Measurements from ENCODE around the gene POLDIP2. TPM values are rescaled to one million over a fixed set of nuclear protein-coding genes. Genes with fewer than 3 reads are reported as not detected.

The POLDIP2 gene
- total RNA-seq, 1 donor from 2014 or later = 57.2 TPM

- no peaks in the 10 kb centered on the region for H3K9me3 Mint-ChIP-seq (ENCODE audit: unreplicated experiment)
- peaks cover 60% of the 10 kb centered on the region for H3K4me1 Mint-ChIP-seq (ENCODE audit: unreplicated experiment)
- H3K36me3 Mint-ChIP-seq (ENCODE audit: low read depth, unreplicated experiment) = peaks cover 27% of the 10 kb centered on the region
- DNase-seq (ENCODE audit: low spot score) = no peak
- H3K27ac Mint-ChIP-seq (ENCODE audit: unreplicated experiment) = peak overlapping the region; percentile 100
- peaks cover 26% of the 10 kb centered on the region for H3K27me3 Mint-ChIP-seq (ENCODE audit: unreplicated experiment)
- H3K4me3 Mint-ChIP-seq (ENCODE audit: unreplicated experiment) = peak overlapping the region; percentile 99
- TF ChIP-seq, protein P1, sequence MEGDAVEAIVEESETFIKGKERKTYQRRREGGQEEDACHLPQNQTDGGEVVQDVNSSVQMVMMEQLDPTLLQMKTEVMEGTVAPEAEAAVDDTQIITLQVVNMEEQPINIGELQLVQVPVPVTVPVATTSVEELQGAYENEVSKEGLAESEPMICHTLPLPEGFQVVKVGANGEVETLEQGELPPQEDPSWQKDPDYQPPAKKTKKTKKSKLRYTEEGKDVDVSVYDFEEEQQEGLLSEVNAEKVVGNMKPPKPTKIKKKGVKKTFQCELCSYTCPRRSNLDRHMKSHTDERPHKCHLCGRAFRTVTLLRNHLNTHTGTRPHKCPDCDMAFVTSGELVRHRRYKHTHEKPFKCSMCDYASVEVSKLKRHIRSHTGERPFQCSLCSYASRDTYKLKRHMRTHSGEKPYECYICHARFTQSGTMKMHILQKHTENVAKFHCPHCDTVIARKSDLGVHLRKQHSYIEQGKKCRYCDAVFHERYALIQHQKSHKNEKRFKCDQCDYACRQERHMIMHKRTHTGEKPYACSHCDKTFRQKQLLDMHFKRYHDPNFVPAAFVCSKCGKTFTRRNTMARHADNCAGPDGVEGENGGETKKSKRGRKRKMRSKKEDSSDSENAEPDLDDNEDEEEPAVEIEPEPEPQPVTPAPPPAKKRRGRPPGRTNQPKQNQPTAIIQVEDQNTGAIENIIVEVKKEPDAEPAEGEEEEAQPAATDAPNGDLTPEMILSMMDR (IDR thresholded peaks at IDR 0.05; ENCODE audit: unreplicated experiment) = no peak
Measured at GRCh38 chr17:28334666-28335200, 22.6 kb downstream of the POLDIP2 start.

DNA sequence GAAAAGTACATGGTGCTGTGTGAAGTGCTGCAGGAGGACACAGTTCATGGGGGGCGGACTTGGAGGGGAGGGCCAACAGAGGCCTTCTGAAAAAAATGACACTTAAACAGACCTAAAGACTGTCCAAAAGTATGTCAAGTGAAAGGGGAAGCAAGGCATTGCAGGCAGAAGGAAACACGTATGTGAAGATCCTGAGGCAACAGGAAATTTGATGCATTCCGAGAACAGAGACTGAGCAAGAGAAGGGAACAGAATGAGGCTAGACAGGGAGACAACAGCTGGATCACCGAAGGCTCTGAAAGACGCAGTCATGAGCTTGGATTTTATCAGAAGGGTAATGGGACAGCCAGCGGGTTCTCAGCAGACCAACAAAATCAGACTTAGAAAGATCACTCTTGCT, 23.2 kb downstream of the POLDIP2 start:
- Mint-ChIP-seq H3K4me1 (ENCODE audit: unreplicated experiment) (peaks cover 58% of the 10 kb centered on the region), H3K27ac (ENCODE audit: unreplicated experiment) (peak overlapping the region; percentile 100), H3K4me3 (ENCODE audit: unreplicated experiment) (peak overlapping the region; percentile 99), H3K9me3 (ENCODE audit: unreplicated experiment) (no peaks in the 10 kb centered on the region), H3K36me3 (ENCODE audit: low read depth, unreplicated experiment) (peaks cover 27% of the 10 kb centered on the region), H3K27me3 (ENCODE audit: unreplicated experiment) (peaks cover 24% of the 10 kb centered on the region)
- DNase-seq (ENCODE audit: low spot score) = peak; percentile 24
- TF ChIP-seq, protein P1 (IDR thresholded peaks at IDR 0.05; ENCODE audit: unreplicated experiment) = no peak

- no peak overlapping the region for H3K4me3 Mint-ChIP-seq (ENCODE audit: unreplicated experiment)
- H3K4me1 Mint-ChIP-seq (ENCODE audit: unreplicated experiment) = peaks cover 52% of the 10 kb centered on the region
- peak overlapping the region; percentile 82 for H3K27ac Mint-ChIP-seq (ENCODE audit: unreplicated experiment)
- H3K36me3 Mint-ChIP-seq (ENCODE audit: low read depth, unreplicated experiment) = peaks cover 34% of the 10 kb centered on the region
- H3K27me3 Mint-ChIP-seq (ENCODE audit: unreplicated experiment) = peaks cover 23% of the 10 kb centered on the region
- no peak for DNase-seq (ENCODE audit: low spot score)
- no peaks in the 10 kb centered on the region for H3K9me3 Mint-ChIP-seq (ENCODE audit: unreplicated experiment)
- TF ChIP-seq, protein P1 (IDR thresholded peaks at IDR 0.05; ENCODE audit: unreplicated experiment) = no peak
Measured at GRCh38 chr17:28333083-28333746, 24.1 kb downstream of the POLDIP2 start.

GRCh38 chr17:28331891-28332420, 25.4 kb downstream of the POLDIP2 start:
- peaks cover 21% of the 10 kb centered on the region for H3K27me3 Mint-ChIP-seq (ENCODE audit: unreplicated experiment)

More at GRCh38 chr17:28331891-28332420, 25.4 kb downstream of the POLDIP2 start:
- no peak for DNase-seq (ENCODE audit: low spot score)
- H3K4me3 Mint-ChIP-seq (ENCODE audit: unreplicated experiment) = peak overlapping the region; percentile 65
- TF ChIP-seq, protein P1 (IDR thresholded peaks at IDR 0.05; ENCODE audit: unreplicated experiment) = no peak
- H3K36me3 Mint-ChIP-seq (ENCODE audit: low read depth, unreplicated experiment) = peaks cover 34% of the 10 kb centered on the region
- H3K9me3 Mint-ChIP-seq (ENCODE audit: unreplicated experiment) = no peaks in the 10 kb centered on the region
- peaks cover 40% of the 10 kb centered on the region for H3K4me1 Mint-ChIP-seq (ENCODE audit: unreplicated experiment)
- H3K27ac Mint-ChIP-seq (ENCODE audit: unreplicated experiment) = peak overlapping the region; percentile 39

Data from endothelial cell (in vitro differentiated cells).